ENCODE data around the gene SLC7A10.
"Not testable (repeated sequence)": the region's sequence is repeated elsewhere in the genome, so short reads cannot be mapped to it uniquely, and the experiment has no call there.

Gene SLC7A10

DNA sequence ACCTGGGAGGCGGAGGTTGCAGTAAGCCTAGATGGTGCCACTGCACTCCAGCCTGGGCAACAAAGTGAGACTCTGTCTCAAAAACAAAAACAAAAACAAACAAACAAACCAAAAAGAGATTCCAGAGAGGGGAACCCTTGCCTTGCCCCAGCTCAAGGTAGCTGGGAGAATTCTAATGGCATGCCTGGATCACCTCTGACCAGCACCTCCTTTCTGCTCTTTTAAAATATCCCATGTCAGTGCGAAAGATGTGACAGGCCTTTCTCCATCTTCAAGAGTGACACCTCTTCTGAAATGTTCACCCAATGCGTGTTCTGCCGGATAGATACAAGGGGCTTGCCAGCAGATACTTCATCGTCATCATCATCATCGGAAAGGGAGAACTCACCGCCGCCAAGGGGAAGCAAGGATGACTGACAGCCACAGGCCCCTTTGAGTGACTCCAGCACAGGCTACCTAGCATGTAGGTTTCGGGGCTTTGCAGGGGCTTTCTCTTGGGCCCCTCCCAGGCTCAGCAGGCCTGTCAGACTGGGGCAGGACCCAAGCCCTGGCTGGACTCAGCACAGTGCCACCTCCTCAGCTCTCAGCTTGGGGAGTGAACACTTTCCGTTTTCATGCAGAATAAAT is 50.4 kb downstream of the SLC7A10 start:
- DNase-seq (ENCODE audit: low spot score) = no peak

DNA sequence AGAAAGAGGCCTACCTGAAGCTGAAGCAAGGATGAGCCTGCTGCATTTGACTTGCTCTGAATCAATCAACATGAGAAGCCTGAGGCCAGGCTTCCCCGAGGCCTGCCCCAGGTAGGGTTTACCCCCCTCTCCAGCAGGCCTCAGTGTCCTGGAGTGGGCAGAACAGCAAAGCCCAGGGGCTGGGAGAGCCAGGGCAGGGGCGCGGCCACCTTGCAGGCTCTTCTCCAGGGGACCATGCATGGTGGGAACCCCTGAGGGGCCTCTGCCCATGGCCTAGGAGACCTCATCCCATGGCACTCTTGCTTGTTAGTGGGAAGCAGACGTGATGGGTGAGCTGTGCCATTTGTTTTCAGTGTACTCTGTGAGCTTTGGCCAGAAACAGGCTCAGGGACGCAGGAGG is 51.5 kb downstream of the SLC7A10 start:
- DNase-seq (ENCODE audit: low spot score) = no peak

DNA sequence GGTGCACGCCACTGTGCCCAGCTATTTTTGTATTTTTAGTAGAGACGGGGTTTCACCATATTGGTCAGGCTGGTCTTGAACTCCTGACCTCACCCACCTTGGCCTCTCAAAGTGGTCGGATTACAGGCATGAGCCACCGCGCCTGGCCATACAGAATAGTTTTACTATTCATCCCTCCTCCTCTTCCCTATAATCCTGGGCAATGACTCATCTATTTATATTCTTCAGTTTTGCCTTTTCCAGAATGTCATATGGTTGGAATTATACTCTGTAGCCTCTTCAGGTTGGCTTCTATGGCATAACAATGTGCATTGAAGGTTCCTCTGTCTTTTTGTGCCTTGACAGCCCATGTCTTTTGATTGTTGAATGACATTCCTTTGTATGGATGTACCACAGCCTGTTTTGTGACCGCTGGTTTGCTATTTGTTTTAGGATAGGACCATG is 53.7 kb downstream of the SLC7A10 start:
- DNase-seq (ENCODE audit: low spot score) = no peak

DNA sequence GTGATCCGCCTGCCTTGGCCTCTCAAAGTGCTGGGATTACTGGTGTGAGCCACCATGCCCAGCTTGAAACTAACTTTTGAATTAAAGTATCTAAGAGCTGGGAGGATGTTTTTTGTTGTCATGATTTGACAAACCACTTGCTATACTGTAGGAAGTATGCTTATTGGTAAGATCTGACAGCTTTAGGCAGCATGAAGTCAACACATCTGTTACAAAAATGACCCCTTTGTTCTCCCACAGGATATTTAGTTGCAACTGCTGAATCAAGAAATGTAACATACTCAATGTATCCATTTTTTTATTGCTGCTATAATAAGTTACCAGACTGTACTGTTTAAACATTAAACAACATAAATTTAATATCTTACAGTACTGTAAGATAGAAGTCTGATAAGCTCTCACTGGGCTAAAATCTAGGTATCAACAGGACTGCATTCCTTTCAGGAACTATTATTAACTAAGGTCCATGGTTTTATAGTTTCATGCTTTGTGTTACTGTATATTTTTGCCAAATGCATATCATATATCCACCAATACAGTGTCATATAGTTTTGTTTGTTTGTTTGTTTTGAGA is 54.3 kb downstream of the SLC7A10 start:
- no peak for DNase-seq (ENCODE audit: low spot score)

DNA sequence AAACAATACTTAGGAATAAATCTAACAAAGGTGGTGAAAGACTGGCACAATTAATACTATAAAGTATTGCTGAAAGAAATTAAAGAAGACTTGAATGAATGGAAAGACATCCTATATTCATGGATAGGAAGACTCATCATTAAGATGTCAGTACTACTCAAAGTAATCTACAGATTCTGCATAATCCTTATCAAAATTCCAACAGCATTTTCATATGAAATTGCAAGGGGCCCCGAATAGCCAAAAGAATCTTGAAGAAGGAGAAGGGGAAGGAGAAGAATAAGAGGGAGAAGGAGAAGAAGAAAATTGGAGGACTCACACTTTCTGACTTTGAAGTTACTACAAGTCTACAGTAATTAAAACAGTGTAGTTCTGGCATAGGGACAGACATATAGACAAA is 57.1 kb downstream of the SLC7A10 start:
- no peak for DNase-seq (ENCODE audit: low spot score)

DNA sequence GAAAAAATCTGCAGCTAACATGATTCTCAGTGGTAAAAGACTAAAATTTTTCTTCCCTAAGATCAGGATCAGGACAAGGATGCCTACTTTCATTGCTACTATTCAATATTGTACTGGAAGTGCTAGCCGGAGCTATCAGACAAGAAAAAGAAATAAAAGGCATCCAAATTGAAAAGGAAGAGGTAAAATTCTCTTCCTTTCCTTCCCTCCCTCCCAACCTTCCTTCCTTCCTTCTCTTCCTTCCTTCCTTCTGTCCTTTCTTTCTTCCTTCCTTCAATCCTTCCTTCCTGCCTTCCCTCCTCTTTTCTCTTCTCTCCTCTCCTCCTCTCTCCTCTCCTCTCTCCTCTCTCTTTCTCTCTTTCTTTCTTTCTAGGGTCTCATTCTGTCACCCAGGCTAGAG is 58.2 kb downstream of the SLC7A10 start:
- DNase-seq (ENCODE audit: low spot score) = no peak

DNA sequence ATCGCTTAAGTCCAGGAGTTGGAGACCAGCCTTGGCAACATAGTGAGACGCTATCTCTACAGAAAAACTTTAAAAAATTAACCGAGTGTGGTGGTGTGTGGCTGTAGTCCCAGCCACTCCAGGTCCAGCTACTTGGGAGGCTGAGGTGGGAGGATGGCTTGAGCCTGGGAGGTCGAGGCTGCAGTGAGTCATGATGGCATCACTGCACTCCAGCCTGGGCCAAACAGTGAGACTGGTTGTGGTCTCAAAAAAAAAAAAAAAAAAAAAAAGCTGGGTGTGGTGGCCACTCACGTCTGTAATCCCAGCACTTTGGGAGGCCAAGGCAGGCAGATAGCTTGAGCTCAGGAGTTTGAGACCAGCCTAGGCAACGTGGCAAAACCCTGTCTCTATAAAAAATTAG is 59.6 kb downstream of the SLC7A10 start:
- DNase-seq (ENCODE audit: low spot score) = not testable (repeated sequence)

DNA sequence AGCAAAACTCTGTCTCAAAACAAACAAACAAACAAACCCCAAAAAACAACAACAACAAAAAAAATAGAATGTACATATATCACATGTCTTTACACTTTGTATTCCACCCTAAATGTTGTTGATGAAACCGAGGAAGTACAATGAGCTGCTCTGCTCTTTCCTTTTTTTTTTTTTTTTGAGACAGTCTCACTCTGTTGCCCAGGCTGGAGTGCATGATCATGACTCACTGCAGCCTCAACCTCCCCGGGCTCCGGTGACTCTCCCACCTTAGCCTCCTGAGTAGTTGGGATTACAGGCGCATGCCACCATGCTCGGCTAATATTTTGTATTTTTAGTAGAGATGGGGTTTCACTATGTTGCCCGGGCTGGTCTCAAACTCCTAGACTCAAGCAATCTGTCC is 62.2 kb downstream of the SLC7A10 start:
- DNase-seq (ENCODE audit: low spot score) = no peak

DNA sequence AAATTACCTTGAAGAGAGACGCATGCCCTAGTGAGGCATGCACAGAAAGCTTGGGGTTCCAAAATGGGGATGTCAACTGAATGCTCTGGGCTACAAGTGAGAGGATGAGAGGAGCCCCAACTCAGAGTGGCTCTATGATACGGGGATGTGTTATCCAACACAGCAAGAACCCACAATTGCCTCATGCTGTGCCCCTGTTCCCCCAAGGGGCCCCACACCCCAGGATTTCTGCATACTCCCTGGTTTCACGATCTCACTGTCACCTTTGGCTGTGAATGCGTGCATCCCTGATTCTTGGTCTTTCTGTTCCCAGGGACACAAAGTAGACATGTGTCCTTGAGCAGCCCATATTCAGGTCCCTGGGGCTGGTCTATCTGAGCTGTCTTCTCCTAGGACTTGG is 64.4 kb downstream of the SLC7A10 start:
- no peak for DNase-seq (ENCODE audit: low spot score)

DNA sequence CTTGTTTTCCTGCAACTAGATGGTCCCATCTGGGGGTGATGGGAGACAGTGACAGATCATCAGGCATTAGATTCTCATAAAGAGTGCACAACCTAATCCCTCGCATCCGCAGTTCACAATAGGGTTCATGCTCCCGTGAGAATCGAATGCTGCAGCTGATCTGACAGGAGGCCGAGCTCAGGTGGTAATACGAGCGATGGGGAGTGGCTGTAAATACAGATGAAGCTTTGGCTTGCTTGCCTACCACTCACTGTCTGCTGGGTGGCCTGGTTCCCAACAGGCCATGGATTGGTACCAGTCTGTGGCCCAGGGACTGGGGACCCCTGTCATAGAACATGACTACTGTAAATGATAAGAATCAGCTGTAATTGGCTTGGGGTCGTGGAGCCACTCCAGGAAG is 65.8 kb downstream of the SLC7A10 start:
- DNase-seq (ENCODE audit: low spot score) = no peak

DNA sequence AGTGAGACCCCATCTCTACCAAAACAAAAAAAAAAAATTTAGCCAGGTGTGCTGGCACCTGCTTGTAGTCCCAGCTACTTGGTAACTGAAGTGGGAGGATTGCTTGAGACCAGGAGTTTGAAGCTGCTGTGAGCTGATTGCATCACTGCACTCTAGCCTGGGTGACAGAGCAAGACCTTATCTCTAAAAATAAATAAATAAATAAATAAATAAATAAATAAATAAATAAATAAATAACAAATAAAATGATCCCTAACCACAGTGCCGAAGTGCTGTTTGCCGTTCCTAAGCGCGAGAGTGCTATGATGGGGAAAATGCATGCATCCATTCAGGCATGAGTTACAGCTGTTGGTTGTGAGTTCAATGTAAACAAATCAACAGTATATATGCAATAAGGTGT is 66.5 kb downstream of the SLC7A10 start:
- no peak for DNase-seq (ENCODE audit: low spot score)
